H1 (cell line): Measurements from ENCODE around the gene OTUD5.

ENCODE experiments used
- CTCF ChIP-seq, 3 experiments: IDR thresholded peaks; 1 replicate in 2 of 3; 2 replicates in 1 of 3; pipeline versions ENCODE4 v1.5.1 to v1.6.1; 2011; ENCODE audit warnings: low read length in 3 of 3, mild to moderate bottlenecking in 3 of 3, inconsistent platforms in 2 of 3, low read depth in 1 of 3, moderate library complexity in 1 of 3; ENCODE audit not compliant: insufficient read depth in 1 of 3; ENCODE audit errors: control extremely low read depth in 1 of 3
- RBBP5 ChIP-seq: IDR thresholded peaks from 2 replicates; pipeline ENCODE4 v1.7.1; 2012; ENCODE audit warnings: low read depth, mild to moderate bottlenecking, inconsistent platforms, low read length, moderate library complexity, borderline replicate concordance

GRCh38 chrX:48927123-48927522 lies 30.3 kb downstream of the OTUD5 start:
- no peak for TF ChIP-seq RBBP5
- no peak for TF ChIP-seq CTCF (IDR thresholded peaks at IDR 0.05; ENCODE audit: control extremely low read depth in 1 of 3, insufficient read depth in 1 of 3, low read depth in 1 of 3, low read length in 3 of 3)
